ENCODE measurements around the gene ERP27. TPM values are rescaled to one million over a fixed set of nuclear protein-coding genes. Genes with fewer than 3 reads are reported as not detected.

ERP27 gene
- total RNA-seq, 1 donor from 2014 or later: 0.14 TPM

- no peaks in the 10 kb centered on the region for H3K27me3 ChIP-seq (ENCODE audit: low read depth)
- H3K4me3 ChIP-seq: no peak overlapping the region
- TF ChIP-seq, protein P1, sequence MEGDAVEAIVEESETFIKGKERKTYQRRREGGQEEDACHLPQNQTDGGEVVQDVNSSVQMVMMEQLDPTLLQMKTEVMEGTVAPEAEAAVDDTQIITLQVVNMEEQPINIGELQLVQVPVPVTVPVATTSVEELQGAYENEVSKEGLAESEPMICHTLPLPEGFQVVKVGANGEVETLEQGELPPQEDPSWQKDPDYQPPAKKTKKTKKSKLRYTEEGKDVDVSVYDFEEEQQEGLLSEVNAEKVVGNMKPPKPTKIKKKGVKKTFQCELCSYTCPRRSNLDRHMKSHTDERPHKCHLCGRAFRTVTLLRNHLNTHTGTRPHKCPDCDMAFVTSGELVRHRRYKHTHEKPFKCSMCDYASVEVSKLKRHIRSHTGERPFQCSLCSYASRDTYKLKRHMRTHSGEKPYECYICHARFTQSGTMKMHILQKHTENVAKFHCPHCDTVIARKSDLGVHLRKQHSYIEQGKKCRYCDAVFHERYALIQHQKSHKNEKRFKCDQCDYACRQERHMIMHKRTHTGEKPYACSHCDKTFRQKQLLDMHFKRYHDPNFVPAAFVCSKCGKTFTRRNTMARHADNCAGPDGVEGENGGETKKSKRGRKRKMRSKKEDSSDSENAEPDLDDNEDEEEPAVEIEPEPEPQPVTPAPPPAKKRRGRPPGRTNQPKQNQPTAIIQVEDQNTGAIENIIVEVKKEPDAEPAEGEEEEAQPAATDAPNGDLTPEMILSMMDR (IDR thresholded peaks at IDR 0.05; ENCODE audit: borderline replicate concordance): no peak
- H3K36me3 ChIP-seq: peaks cover 57% of the 10 kb centered on the region
- DNase-seq: no peak
- H3K4me1 ChIP-seq: peaks cover 57% of the 10 kb centered on the region
- no peaks in the 10 kb centered on the region for H3K9me3 ChIP-seq (replicated peaks)
- peak overlapping the region; percentile 92 for H3K27ac ChIP-seq (replicated peaks)
- intact Hi-C loops (cut with micrococcal nuclease): no loop called here
Measured at GRCh38 chr12:14946861-14947260, 8.5 kb upstream of the ERP27 start.

DNA sequence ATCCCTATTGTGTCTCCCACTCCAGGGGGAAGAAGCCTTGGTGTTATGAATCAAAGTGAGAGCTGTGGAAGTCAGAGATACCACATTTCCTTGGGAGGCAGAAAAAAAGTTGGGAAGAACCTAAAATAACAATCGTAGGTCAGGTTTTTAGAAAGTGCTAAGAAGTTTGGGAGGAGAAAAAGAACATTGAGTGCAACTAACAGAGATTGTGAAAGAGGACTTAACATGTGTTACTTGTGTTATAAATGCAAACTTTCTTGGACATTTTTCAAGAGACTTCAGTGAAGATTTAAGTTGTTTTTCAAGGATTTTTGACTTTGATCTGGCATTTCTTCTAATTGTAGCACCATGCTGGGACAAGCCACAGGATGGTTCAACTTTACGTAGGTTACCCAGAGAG lies 7.8 kb upstream of the ERP27 start:
- no peaks in the 10 kb centered on the region for H3K27me3 ChIP-seq (ENCODE audit: low read depth)
- DNase-seq: no peak
- intact Hi-C loops (cut with micrococcal nuclease): no loop called here
- TF ChIP-seq, protein P1 (IDR thresholded peaks at IDR 0.05; ENCODE audit: borderline replicate concordance): no peak
- H3K4me3 ChIP-seq: no peak overlapping the region
- H3K27ac ChIP-seq (replicated peaks): peak overlapping the region; percentile 92
- H3K4me1 ChIP-seq: peaks cover 50% of the 10 kb centered on the region
- H3K36me3 ChIP-seq: peaks cover 58% of the 10 kb centered on the region
- H3K9me3 ChIP-seq (replicated peaks): no peaks in the 10 kb centered on the region

DNA sequence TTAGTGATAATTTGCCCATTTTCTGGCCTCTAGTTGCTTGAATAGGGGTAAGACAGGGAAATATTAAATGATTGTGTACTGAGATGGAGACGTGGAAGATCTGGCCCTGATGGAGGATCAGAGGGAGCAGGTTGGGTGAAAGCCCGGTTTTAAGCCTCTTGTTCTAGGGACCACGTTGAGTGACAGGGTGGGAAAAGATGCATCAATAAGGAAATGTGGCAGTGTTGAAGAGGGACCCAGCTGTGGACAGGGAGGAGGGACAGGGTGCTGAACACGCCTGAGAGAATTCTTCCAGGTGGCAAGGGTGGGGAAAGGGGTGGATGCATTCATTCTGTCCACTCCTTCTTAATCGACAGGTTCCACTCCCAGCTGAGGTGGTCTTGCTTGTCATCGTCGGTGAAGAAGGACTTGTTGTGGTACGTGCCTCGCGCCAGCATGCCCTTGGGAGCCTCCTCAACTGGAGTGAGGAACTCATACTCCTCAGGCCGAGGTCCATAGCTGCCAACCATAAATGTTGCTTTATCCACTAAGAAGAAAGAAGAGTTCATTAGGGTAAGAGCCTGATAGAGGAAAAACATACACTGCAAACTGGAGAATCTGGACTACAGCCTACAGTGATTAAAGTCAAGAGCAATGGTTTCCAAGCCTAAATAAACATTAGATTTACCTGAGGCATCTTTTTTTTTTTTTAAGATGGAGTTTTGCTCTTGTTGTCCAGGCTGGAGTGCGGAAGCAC lies 4.0 kb upstream of the ERP27 start:
- H3K27me3 ChIP-seq (ENCODE audit: low read depth): no peaks in the 10 kb centered on the region
- peaks cover 48% of the 10 kb centered on the region for H3K36me3 ChIP-seq
- H3K27ac ChIP-seq (replicated peaks): no peak overlapping the region
- intact Hi-C loops (cut with micrococcal nuclease): no loop called here
- H3K9me3 ChIP-seq (replicated peaks): no peaks in the 10 kb centered on the region
- TF ChIP-seq, protein P1 (IDR thresholded peaks at IDR 0.05; ENCODE audit: borderline replicate concordance): no peak
- H3K4me1 ChIP-seq: peaks cover 12% of the 10 kb centered on the region
- DNase-seq: no peak
- no peak overlapping the region for H3K4me3 ChIP-seq

GRCh38 chr12:14941369-14941768 lies 3.0 kb upstream of the ERP27 start:
- TF ChIP-seq, protein P1 (IDR thresholded peaks at IDR 0.05; ENCODE audit: borderline replicate concordance): no peak
- H3K36me3 ChIP-seq: peaks cover 38% of the 10 kb centered on the region

GRCh38 chr12:14937689-14938088 lies 648 bp downstream of the ERP27 start:
- intact Hi-C loops (cut with micrococcal nuclease): no loop called here
- H3K36me3 ChIP-seq: peaks cover 9% of the 10 kb centered on the region
- no peaks in the 10 kb centered on the region for H3K27me3 ChIP-seq (ENCODE audit: low read depth)
- H3K27ac ChIP-seq (replicated peaks): no peak overlapping the region
- TF ChIP-seq, protein P1 (IDR thresholded peaks at IDR 0.05; ENCODE audit: borderline replicate concordance): no peak
- no peak for DNase-seq
- H3K4me1 ChIP-seq: no peaks in the 10 kb centered on the region
- H3K9me3 ChIP-seq (replicated peaks): no peaks in the 10 kb centered on the region
- H3K4me3 ChIP-seq: no peak overlapping the region

More at GRCh38 chr12:14941369-14941768, 3.0 kb upstream of the ERP27 start:
- Histone ChIP-seq H3K9me3 (replicated peaks) (no peaks in the 10 kb centered on the region), H3K4me1 (peaks cover 2% of the 10 kb centered on the region), H3K4me3 (no peak overlapping the region), H3K27ac (replicated peaks) (no peak overlapping the region), H3K27me3 (ENCODE audit: low read depth) (no peaks in the 10 kb centered on the region)
- DNase-seq: no peak
- intact Hi-C loops (cut with micrococcal nuclease): no loop called here
